Gastroesophageal sphincter (tissue), 3 donors: ENCODE results near the gene MICU1.

Experiments used
- POLR2A ChIP-seq, 2 donors: fragments of 450-650 bp; IDR thresholded peaks; one replicate each; pipeline ENCODE4 v1.6.1; 2017; ENCODE audit warnings: antibody characterized with exemption in 2 of 2, mild to moderate bottlenecking in 2 of 2, moderate library complexity in 1 of 2
- TF ChIP-seq, protein P1 (sequence below), 4 experiments: fragments of 200-600 bp in 2 of 4; fragments of 450-650 bp in 2 of 4; sonication (generic) in 1 of 4; IDR thresholded peaks; one replicate each; pipeline ENCODE4 v1.5.1; 2017 to 2019; ENCODE audit warnings: antibody characterized with exemption in 4 of 4, mild to moderate bottlenecking in 2 of 4, moderate library complexity in 2 of 4

DNA sequence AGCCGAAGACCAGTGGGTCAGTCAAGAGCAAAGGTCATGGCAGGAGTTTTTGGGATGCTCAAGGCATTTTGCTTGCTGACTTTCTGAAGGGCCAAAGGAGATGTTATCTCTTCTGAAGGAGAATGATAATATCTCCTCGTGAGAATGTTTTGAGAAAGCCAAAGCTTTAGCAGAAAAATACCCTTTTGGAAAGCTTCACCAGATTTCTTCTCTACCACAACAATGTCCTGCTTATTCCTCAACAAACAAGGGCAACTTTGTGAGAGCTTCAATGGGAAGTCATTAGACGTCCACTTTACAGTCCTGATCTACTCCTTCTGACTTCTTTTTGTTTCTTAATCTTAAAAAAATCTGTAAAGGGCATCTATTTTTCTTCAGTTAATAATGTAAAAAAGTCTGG lies 138.4 kb downstream of the MICU1 start:
- TF ChIP-seq, protein P1, sequence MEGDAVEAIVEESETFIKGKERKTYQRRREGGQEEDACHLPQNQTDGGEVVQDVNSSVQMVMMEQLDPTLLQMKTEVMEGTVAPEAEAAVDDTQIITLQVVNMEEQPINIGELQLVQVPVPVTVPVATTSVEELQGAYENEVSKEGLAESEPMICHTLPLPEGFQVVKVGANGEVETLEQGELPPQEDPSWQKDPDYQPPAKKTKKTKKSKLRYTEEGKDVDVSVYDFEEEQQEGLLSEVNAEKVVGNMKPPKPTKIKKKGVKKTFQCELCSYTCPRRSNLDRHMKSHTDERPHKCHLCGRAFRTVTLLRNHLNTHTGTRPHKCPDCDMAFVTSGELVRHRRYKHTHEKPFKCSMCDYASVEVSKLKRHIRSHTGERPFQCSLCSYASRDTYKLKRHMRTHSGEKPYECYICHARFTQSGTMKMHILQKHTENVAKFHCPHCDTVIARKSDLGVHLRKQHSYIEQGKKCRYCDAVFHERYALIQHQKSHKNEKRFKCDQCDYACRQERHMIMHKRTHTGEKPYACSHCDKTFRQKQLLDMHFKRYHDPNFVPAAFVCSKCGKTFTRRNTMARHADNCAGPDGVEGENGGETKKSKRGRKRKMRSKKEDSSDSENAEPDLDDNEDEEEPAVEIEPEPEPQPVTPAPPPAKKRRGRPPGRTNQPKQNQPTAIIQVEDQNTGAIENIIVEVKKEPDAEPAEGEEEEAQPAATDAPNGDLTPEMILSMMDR (IDR thresholded peaks at IDR 0.05): no peak
- no peak for TF ChIP-seq POLR2A (IDR thresholded peaks at IDR 0.05)
